ENCODE data around the gene CASP3.
"Not testable (repeated sequence)": the region's sequence is repeated elsewhere in the genome, so short reads cannot be mapped to it uniquely, and the experiment has no call there.

Gene CASP3

DNA sequence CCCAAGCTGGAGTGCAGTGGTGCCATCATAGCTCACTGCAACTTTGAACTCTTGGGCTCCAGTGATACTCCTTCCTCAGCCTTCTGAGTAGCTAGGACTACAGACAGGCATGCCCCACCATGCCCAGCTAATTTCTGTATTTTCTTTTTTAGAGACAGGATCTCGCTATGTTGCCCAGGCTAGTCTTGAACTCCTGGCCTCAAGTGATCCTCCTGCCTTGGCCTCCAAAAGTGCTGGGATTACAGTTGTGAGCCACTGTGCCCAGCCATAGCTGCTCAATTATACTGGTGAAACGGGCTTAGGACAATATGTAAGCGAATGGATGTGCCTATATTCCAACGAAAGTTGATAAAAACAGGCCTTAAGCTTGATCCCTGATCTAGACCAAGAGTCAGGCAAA is 13.1 kb downstream of the CASP3 start:
- no peak for DNase-seq (ENCODE audit: low read depth in 2 of 2)

DNA sequence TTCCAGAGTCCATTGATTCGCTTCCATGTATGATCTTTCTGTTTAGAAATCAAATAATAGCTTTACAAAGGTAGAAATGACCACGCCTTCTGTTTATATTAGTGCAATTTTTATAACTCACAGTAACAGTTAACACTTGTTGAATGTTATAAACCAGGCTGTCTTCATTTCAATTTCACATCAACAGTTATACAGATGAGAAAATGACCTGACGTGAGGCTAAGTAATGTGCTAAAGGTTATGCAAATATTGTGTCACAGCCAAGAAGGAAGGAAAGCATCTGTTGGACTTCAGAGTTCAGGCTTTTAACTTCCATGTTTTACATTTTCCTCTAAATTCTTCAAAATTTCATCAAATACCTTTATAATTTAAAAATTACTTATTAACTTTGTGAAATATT is 13.9 kb downstream of the CASP3 start:
- DNase-seq (ENCODE audit: low read depth in 2 of 2), result no peak

DNA sequence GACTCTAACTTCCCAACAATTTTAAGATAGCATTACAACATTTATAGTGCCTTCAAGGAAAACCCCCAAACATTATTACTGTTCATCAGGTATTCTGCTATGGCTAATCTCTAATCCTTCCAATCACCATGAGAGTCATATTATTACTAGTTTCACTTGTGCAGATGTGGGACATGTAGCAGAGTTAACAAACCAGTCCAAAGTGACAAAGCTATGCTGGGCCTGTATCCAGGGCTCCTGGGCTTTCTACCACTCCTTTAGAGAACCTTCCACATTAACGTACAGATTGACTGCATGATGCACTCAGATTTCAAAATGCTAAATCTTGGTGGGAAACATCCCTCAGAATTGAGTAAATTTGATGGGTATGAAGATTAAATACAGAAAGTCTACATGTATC is 16.4 kb downstream of the CASP3 start:
- no peak for DNase-seq (ENCODE audit: low read depth in 2 of 2)

DNA sequence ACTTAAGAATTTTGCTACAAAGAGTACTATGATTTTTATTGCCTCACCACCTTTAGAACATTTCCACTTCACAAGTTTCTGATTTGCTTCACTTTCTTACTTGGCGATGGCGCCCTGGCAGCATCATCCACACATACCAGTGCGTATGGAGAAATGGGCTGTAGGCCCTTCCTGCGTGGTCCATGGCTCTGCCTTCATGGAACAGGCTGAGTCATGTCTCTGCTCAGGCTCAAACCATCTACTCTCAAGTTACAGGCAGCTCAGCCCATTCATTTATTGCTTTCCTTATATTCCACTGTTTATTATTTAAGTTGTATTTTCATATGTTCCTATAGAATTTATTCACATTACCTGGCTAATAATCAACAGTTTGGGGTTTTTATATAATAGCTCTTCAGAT is 21.1 kb downstream of the CASP3 start:
- DNase-seq (ENCODE audit: low read depth in 2 of 2), result no peak

DNA sequence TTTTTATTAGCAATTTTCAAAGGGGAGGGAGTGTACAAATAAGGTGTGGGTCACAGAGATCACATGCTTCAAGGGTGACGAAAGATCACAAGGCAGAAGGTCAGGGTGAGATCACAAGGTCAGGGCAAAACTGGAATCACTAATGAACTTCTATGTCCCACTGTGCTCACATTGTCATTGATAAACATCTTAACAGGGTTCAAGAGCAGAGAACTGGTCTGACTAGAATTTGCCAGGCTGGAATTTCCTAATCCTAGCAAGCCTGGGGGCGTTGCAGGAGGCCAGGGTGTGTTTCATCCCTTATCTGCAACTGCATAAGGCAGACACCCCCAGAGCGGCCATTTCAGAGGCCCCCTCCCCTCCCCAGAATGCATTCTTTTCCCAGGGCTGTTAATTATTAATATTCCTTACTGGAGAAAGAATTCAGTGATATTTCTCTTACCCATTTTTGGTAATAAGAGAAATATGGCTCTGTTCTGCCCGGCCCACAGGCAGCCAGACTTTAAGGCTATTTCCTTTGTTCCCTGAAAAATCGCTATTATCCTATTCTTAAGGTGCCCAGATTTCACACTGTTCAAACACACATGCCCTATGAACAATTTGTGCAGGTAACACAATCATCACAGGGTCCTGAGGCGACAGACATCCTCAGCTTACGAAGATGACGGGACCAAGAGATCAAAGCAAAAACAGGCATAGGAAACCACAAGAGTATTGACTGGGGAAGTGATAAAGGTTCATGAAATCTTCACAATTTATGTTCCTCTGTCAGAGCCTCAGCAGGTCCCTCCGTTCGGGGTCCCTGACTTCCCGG is 23.3 kb downstream of the CASP3 start:
- DNase-seq (ENCODE audit: low read depth in 2 of 2), result not testable (repeated sequence)

DNA sequence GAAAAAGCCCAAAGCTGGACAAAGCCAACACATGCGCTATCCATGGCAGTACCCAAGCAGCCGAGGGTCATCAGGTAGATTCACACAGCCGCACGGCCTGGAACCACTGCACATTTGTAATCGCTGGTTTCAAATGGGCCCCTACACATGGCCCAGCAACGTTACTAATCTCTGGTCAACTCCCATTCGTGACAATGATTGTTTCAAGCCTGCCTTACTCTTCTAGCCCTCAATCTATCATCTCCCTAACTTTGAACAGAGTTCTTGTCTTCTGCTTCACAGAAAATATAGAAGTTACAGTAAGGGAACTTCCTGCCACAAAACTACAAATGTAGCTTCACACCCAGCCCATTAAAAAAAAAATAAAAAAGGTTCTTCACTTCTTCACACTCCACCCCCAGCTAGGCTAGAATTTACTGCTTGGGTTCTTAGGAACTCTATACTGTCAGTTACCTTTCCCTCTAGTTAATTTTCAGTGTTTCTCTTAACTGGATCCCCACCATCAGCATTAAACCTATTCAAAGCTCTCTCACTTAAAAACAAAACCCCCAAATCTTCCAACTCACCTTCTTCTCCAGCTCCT is 24.2 kb downstream of the CASP3 start:
- no peak for DNase-seq (ENCODE audit: low read depth in 2 of 2)

DNA sequence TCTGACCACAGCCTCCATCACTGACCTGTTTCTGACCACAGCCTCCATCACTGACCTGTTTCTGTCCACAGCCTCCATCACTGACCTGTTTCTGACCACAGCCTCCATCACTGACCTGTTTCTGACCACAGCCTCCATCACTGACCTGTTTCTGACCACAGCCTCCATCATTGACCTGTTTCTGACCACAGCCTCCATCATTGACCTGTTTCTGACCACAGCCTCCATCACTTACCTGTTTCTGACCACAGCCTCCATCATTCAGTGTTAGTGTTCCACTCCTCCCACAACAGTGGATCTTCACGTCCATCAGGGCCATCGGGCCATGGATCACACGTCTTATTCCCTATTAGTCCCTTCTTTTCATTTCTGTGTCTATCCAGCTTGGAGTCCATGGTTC is 24.7 kb downstream of the CASP3 start:
- DNase-seq (ENCODE audit: low read depth in 2 of 2), result not testable (repeated sequence)

DNA sequence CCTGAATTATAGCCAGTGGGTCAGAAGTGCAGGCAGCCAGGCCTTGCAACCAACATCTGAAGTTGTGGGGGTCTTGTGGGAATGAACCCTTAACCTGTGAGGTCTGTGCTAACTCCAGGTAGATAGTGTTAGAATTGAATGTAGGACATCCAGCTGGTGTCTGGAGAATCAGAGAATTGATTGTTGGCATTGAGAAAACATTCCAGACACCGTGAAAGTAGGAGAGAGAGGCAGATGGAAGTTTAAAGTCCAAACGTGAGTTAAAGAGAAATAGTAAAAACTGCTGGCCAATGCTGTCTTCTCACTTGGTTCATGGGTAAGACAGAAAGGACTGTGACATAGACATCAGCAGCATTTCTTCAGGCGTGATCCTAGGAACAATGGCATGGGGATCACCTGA is 27.7 kb downstream of the CASP3 start:
- no peak for DNase-seq (ENCODE audit: low read depth in 2 of 2)

DNA sequence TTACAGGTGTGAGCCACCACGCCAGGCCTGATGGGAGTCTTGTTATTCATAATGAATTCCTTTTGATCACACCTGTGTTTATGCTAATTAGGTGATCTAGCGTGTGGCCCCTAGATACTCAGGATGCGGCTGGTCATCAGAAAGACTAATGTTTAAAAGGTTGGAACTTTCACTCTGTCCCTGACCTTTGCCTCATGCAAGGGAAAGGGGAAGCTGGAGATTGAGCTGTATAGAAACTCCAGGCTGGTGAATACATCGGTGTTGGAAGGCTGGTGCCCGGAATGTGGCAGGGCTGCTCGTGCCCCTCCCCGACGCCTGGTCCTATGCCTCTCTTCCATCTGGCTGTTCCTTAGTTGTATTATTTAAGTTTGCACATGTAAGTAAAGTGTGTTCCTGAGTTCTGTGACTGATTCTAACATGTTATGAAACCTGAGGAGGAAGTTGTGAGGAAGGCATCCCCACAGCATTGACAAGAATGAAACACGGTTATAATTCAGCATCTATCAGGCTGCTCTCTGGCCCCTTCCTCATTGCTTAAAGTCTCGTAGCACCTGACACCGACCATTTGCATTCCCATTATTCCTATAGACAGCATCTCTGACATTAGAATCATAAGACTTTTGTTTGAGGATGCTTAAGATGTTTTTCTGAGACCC is 28.9 kb downstream of the CASP3 start:
- no peak for DNase-seq (ENCODE audit: low read depth in 2 of 2)

DNA sequence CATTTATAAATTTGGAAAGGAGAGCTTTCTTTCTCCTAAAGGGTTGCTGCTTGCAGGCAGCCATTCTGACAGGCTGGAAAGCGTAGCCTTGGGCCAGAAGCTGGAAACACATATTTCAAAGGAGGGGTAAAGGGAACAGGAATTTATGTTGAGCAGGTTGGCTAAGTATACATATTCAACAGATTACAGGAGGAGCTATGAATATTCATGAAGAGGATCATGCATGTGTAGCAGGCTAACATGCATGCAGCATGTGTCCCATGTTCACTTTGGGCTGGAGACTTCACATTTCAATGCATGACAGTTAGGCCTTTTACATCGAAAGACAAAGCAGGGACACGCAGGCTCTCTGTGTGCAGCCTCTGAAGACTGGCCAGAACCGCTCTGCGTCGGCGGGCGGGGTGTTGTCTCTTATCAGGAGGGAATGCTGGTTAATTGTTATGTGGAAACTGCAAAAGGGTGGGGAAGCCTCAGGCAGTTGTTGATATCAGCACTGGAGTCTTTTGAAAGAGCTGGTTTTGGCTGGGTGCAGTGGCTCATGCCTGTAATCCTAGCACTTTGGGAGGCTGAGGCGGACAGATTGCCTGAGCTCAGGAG is 31.5 kb downstream of the CASP3 start:
- DNase-seq (ENCODE audit: low read depth in 2 of 2), result no peak

DNA sequence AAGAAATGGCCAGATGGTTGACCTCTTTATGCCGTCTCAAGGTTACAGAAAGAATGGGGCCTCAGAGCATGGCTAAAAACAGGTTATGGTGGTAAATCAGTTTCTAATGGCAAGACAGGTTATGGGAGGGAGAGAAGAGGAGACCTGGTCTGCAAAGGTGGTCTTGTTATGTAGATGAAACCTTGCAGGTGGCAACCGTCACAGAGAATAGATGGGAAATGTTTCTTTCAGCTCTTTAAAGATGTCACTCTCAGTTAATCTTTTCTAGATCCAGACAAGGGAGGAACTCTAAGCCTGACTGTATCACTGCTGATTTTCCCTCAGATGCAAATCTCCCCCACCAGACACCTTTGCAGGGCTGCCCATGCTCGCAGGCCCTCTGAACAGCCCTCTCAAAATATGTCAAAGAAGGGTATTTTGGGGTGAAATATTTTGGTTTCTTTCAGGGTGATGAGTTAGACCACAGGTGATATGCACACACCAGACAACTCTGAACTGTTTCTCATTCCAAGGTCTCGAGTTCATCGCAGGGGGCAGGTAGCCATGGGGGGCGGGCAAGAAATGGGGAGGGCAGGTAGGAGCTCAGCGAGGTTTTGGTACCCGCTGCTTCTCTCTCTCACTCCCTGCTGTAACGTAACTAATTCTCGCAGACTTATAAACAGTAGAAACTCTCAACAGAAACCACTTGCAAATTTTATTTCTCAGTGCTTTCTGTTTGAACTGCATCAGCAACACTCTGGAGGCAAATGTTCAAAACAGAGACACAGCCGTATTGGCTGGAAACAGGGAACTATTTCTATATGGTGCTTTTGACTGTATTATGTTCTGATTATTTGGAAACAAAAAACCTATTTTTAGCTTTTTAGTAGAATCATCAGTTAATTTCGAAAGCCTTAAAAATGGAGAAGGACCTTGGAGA is 32.4 kb downstream of the CASP3 start:
- DNase-seq (ENCODE audit: low read depth in 2 of 2), result no peak

DNA sequence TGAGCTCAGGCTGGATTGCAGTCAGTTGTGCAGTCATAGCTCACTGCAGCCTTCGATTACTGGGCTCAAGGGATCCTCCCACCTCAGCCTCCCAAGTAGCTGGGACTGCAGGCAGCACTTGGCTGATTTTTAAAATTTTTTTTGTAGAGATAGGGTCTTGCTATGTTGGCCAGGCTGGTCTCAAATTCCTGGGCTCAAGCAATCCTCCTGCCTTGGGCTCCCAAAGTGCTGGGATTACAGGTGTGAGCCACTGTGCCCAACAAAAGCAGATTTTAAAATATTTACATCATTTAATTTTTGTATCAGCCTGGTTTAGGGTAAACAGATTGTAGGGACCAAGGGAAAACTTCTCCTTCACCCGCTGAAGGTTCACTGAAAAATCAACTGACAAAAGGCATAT is 33.1 kb downstream of the CASP3 start:
- not testable (repeated sequence) for DNase-seq (ENCODE audit: low read depth in 2 of 2)

DNA sequence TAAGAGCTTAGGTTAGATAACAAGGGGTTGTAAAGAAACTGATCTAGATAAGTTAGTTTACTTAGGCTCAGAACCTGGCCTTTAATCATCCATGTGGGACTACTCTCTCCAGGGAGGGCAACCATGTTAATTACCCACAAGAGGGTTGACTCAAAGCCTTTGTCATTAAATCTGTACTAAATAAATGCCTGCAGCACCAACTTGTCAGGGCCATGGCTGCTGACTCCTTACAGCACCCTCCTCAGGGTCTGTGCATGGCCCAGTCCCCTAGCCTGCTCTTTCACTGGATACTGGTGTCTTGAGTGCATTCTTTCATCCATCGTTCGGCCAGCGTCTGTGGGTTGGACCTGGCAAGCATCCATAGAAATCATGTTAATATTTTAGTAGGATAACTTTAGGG is 34.7 kb downstream of the CASP3 start:
- no peak for DNase-seq (ENCODE audit: low read depth in 2 of 2)

DNA sequence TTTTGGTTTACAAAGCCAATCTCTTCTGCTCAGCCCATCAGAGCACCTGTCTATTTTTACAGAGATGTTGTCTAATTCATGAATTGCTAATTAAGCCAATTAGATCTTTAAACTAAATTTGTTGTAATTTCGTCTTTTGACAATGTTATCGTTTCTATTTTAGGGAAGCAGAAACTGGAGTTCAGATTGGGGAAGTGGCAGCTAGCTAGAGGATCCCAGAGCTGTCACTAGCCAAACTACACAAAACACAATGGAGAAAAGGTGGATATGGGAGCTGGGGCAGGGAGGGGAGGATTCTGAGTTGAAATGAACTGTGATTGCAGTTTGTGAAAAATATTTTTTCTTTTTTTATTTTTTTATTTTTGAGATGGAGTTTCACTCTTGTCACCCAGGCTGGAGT is 35.8 kb downstream of the CASP3 start:
- no peak for DNase-seq (ENCODE audit: low read depth in 2 of 2)

DNA sequence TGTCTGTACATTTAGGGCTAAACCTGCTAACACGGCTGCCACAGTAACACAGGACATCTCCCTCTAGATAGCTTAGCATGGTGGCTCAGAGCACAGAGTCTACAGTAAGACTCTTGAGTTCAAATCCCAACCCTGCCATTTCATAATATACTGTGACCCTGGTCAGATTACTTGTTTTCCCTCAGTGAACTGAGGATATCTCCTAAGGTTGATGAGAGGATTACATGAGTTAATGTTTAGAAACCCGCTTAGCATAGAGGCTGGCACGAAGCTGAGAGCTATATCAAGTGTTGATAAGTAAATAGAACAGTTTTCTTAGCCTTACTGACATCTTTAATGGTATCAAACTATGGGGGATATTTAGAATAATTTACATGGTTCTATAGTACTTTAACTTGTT is 37.2 kb downstream of the CASP3 start:
- DNase-seq (ENCODE audit: low read depth in 2 of 2), result no peak

DNA sequence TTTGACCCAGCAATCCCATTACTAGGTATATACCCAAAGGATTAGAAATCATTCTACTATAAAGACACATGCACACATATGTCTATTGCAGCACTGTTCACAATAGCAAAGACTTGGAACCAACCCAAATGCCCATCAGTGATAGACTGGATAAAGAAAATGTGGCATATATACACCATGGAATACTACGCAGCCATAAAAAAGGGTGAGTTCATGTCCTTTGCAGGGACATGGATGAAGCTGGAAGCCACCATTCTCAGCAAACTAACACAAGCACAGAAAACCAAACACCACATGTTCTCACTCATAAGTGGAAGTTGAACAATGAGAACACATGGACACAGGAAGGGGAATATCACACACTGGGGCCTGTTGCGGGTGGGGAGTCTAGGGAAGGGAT is 41.8 kb downstream of the CASP3 start:
- DNase-seq (ENCODE audit: low read depth in 2 of 2), result not testable (repeated sequence)

DNA sequence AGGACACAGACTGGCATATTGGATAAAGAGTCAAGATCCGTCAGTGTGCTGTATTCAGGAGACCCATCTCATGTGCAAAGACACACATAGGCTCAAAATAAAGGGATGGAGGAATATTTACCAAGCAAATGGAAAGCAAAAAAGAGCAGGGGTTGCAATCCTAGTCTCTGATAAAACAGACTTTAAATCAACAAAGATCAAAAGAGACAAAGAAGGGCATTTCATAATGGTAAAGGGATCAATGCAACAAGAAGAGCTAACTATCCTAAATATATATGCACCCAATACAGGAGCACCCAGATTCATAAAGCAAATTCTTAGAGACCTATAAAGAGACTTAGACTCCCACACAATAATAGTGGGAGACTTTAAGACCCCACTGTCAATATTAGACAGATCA is 46.4 kb downstream of the CASP3 start:
- DNase-seq (ENCODE audit: low read depth in 2 of 2), result not testable (repeated sequence)

DNA sequence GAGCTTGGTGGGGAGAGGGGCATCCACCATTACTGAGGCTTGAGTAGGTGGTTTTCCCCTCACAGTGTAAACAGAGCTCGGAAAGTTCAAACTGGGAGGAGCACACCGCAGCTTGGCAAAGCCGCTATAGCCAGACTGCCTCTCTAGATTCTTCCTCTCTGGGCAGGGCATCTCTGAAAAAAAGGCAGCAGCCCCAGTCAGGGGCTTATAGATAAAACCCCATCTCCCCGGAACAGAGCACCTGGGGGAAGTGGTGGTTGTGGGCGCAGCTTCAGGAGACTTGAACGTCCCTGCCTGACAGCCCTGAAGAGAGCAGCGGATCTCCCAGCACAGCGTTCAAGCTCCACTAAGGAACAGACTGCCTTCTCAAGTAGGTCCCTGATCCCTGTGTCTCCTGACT is 48.3 kb downstream of the CASP3 start:
- not testable (repeated sequence) for DNase-seq (ENCODE audit: low read depth in 2 of 2)

DNA sequence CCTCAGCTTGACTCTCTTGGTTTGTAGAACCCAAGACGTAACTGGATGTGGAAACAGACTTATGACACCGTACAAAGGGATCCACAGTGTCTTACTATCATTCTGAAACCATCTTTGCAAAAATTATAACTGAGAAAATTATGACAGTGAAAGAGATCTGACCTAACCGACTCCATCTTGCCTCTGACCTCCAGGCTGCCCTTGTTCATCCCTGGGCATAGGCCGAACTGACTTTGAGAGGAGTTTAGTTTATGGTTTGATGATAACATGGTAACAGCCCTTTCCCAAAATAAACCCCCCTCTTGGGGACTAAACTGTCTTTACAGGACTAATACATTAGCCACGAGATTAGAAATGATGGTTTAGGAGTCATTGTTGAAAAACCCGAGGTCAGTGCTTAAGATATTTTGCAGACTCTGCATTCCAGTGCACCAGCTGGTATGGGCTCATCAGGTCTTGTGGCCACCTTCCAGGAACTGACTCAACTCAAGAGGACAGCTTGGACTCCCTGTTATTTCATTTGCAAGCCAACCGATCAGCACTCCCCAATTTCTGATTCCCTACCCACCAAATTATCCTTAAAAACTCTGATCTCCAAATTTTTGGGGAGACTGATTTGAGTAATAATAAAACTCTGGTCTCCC is 49.6 kb downstream of the CASP3 start:
- DNase-seq (ENCODE audit: low read depth in 2 of 2), result no peak

DNA sequence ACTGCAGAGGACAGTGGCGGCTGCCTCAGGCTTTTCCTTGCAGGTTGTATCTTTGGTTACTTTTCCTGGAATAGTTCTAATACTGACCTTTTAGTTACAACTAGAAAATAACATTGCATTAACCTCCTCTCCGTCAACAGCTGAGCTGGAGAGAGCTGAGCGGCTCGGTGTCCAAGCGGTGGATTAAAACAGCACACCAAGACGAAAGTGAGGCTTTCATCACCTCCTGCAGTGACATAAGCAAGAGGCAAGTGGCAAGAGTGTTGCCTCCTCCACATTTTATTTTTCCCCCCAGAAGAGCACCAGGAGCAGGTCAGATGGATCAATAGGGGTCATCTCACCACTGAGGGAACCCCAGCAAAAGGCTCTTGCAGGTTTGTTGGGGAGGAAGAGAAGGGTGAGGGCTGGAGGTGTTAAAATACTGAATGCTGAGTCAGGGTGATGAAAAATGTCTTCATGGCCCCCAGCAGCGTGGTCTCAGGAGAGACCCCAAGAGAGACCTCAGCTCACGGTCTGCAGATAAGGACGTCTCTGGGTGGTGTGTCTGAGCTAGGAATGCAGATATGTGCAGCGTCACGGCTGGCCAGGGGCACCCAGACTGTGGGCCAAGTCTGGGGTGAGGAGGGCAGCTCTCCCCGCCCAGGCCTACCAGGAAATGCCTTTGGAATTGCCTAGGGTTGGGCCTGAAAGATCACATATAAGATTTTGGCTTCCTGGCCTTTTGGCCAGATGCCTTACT is 50.3 kb downstream of the CASP3 start:
- no peak for DNase-seq (ENCODE audit: low read depth in 2 of 2)

Measured in stimulated activated CD4-positive, alpha-beta T cell treated with anti-CD3 and anti-CD28 coated beads, Interleukin-1b, Interleukin-23, amount 100 ng/mL, for 4 hours (primary cell).